ENCODE measurements around the gene NIT1.

GRCh38 chr1:161133220-161133740 lies 15.4 kb downstream of the NIT1 start:
- TF ChIP-seq, protein P1, sequence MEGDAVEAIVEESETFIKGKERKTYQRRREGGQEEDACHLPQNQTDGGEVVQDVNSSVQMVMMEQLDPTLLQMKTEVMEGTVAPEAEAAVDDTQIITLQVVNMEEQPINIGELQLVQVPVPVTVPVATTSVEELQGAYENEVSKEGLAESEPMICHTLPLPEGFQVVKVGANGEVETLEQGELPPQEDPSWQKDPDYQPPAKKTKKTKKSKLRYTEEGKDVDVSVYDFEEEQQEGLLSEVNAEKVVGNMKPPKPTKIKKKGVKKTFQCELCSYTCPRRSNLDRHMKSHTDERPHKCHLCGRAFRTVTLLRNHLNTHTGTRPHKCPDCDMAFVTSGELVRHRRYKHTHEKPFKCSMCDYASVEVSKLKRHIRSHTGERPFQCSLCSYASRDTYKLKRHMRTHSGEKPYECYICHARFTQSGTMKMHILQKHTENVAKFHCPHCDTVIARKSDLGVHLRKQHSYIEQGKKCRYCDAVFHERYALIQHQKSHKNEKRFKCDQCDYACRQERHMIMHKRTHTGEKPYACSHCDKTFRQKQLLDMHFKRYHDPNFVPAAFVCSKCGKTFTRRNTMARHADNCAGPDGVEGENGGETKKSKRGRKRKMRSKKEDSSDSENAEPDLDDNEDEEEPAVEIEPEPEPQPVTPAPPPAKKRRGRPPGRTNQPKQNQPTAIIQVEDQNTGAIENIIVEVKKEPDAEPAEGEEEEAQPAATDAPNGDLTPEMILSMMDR (IDR thresholded peaks at IDR 0.05) = no peak
- no peak for TF ChIP-seq POLR2AphosphoS5 (IDR thresholded peaks at IDR 0.05)

Data from breast epithelium (tissue), 3 donors.